HepG2 (cell line): Measurements from ENCODE around the gene RBPJ. TPM values are rescaled to one million over a fixed set of nuclear protein-coding genes. Genes with fewer than 3 reads are reported as not detected.

Experiments
- ATAC-seq: fragments of 200-7000 bp; cut with Tn5 transposase; 3 replicates; pipeline ENCODE4 v1.9.1; 2020; ENCODE audit warnings: mild to moderate bottlenecking, moderate library complexity
- BruUV-seq: library from RNA; stranded (reverse); fragments of 400-500 nt; replicated peaks from 2 replicates; lab custom pipeline; 2021; lab: Mats Ljungman, UMichigan
- CTCF ChIA-PET: fragments of 300-600 bp; formaldehyde crosslinking; extraction: SDS; loops from one replicate; lab custom pipeline; 2021; ENCODE audit warnings: low total read pairs, inconsistent platforms, low intra/inter-chr PET ratio; lab: Yijun Ruan, JAX
- POLR2A ChIA-PET: fragments of 350-600 bp; sonication (Branson Sonifier 250); formaldehyde crosslinking; loops from one replicate; lab custom pipeline; 2020; ENCODE audit warnings: antibody characterized with exemption, inconsistent platforms; lab: Yijun Ruan, JAX
- DNase-seq: peaks from one replicate; pipeline ENCODE4 v3.0.0-alpha.2; 2015; ENCODE audit warnings: low spot score
- FAIRE-seq: peaks from 3 replicates; lab custom pipeline; 2011; peaks lifted over from hg19 to GRCh38; lab: Jason Lieb, UNC
- H2AFZ ChIP-seq: one replicate; pipeline ENCODE4 v1.6.1; 2011; ENCODE audit warnings: low read length, inconsistent platforms
- H3K27ac ChIP-seq: fragments of 300-600 bp; 3 replicates; pipeline ENCODE4 v1.8.0; 2011; ENCODE audit warnings: mixed run types, mild to moderate bottlenecking, mixed read lengths, low read length, inconsistent platforms; ENCODE audit not compliant: insufficient read depth; ENCODE audit errors: extremely low read length
- H3K27me3 ChIP-seq, 2 experiments: fragments of 200-600 bp in 1 of 2; 2 replicates in 1 of 2; 3 replicates in 1 of 2; pipeline versions ENCODE4 v1.6.0 to v1.8.0; 2011; ENCODE audit warnings: low read length in 2 of 2, mild to moderate bottlenecking in 2 of 2, moderate library complexity in 2 of 2, inconsistent platforms in 1 of 2; ENCODE audit not compliant: insufficient read depth in 2 of 2, control insufficient read depth in 1 of 2
- H3K36me3 ChIP-seq, 2 experiments: fragments of 200-600 bp in 1 of 2; replicated peaks in 1 of 2; 2 replicates in 1 of 2; 3 replicates in 1 of 2; pipeline versions ENCODE4 v1.5.1 to v1.8.0; 2011; ENCODE audit warnings: low read length in 2 of 2, inconsistent platforms in 1 of 2; ENCODE audit not compliant: insufficient read depth in 2 of 2, control insufficient read depth in 1 of 2
- H3K4me1 ChIP-seq: 2 replicates; pipeline ENCODE4 v1.5.1; 2012; ENCODE audit warnings: low read length, inconsistent platforms; ENCODE audit not compliant: insufficient read depth
- H3K4me2 ChIP-seq: 2 replicates; pipeline ENCODE4 v1.6.0; 2011; ENCODE audit warnings: low read depth, low read length, inconsistent platforms
- H3K4me3 ChIP-seq, 3 experiments: fragments of 200-600 bp in 1 of 3; sonication (generic), shearing (Covaris generic) in 1 of 3; replicated peaks in 1 of 3; 2 replicates each; pipeline ENCODE4 v1.5.1; 2011 to 2016; ENCODE audit warnings: low read length in 3 of 3, inconsistent platforms in 2 of 3, low read depth in 2 of 3, mild to moderate bottlenecking in 2 of 3, control low read depth in 1 of 3, mixed read lengths in 1 of 3; ENCODE audit not compliant: insufficient read depth in 1 of 3
- H3K79me2 ChIP-seq: one replicate; pipeline ENCODE4 v1.6.1; 2011; ENCODE audit warnings: low read length, inconsistent platforms; ENCODE audit not compliant: insufficient read depth
- H3K9ac ChIP-seq: 2 replicates; pipeline ENCODE4 v1.6.0; 2011; ENCODE audit warnings: mild to moderate bottlenecking, low read depth, low read length, inconsistent platforms; ENCODE audit not compliant: insufficient read depth
- H3K9me3 ChIP-seq: 2 replicates; pipeline ENCODE4 v1.5.1; 2012; ENCODE audit warnings: mild to moderate bottlenecking, low read length
- H4K20me1 ChIP-seq: 2 replicates; pipeline ENCODE4 v1.6.0; 2011; ENCODE audit warnings: inconsistent platforms, mild to moderate bottlenecking, low read length, moderate library complexity; ENCODE audit not compliant: insufficient read depth
- GABPA ChIP-seq, 2 experiments: IDR thresholded peaks; 2 replicates each; pipeline ENCODE4 v1.6.1; 2011 to 2016; ENCODE audit warnings: low read depth in 2 of 2, low read length in 1 of 2, missing biosample characterization in 1 of 2, missing genetic modification characterization in 1 of 2
- MXD4 ChIP-seq: IDR thresholded peaks from 2 replicates; pipeline ENCODE4 v1.6.1; 2016; ENCODE audit warnings: mild to moderate bottlenecking, missing biosample characterization, missing genetic modification reagents
- SMAD9 ChIP-seq: sonication (generic); formaldehyde crosslinking; IDR thresholded peaks from 2 replicates; pipeline ENCODE4 v1.5.1; 2020; ENCODE audit warnings: mild to moderate bottlenecking, missing genetic modification reagents
- SMARCE1 ChIP-seq: fragments of 450-650 bp; IDR thresholded peaks from 2 replicates; pipeline ENCODE4 v1.6.1; 2017; ENCODE audit warnings: borderline replicate concordance
- SP4 ChIP-seq: sonication (generic); formaldehyde crosslinking; IDR thresholded peaks from 2 replicates; pipeline ENCODE4 v1.8.1; 2023; ENCODE audit warnings: mild to moderate bottlenecking, missing genetic modification reagents
- ZBED4 ChIP-seq: sonication (generic); formaldehyde crosslinking; IDR thresholded peaks from 2 replicates; pipeline ENCODE4 v1.4.0; 2020; ENCODE audit warnings: missing genetic modification reagents, borderline replicate concordance
- ZNF333 ChIP-seq: sonication (generic); formaldehyde crosslinking; IDR thresholded peaks from 2 replicates; pipeline ENCODE4 v1.4.0; 2020; ENCODE audit warnings: mild to moderate bottlenecking, missing genetic modification reagents, borderline replicate concordance
- ZNF484 ChIP-seq: sonication (generic); formaldehyde crosslinking; IDR thresholded peaks from 2 replicates; pipeline ENCODE4 v1.5.1; 2020; ENCODE audit warnings: mild to moderate bottlenecking, low read depth, missing genetic modification reagents, borderline replicate concordance
- ZNF543 ChIP-seq: sonication (generic); formaldehyde crosslinking; IDR thresholded peaks from 2 replicates; pipeline ENCODE4 v1.4.0; 2020; ENCODE audit warnings: mild to moderate bottlenecking, missing genetic modification reagents
- ZNF605 ChIP-seq: sonication (generic); formaldehyde crosslinking; IDR thresholded peaks from 2 replicates; pipeline ENCODE4 v1.8.0; 2022; ENCODE audit warnings: mild to moderate bottlenecking, missing genetic modification reagents
- WGBS: methylation state at CpG from one replicate; pipeline ENCODE4 v1.1.6; 2017; ENCODE audit warnings: low lambda C conversion rate; 5-methylcytosine and 5-hydroxymethylcytosine counted together
- in situ Hi-C: cut with HindIII; loops from 2 replicates; pipeline ENCODE4 v1.10.0; 2017; ENCODE audit warnings: low pct_unique_long_range_greater_than_20kb; ENCODE audit not compliant: extremely low pct_ligation_motif_present
- intact Hi-C: fragments of 100-400 bp; cut with micrococcal nuclease; formaldehyde crosslinking; loops from one replicate; pipeline ENCODE4 v1.10.0; 2022; ENCODE audit not compliant: unreplicated experiment
- polyA plus RNA-seq, 8 experiments: library from polyadenylated mRNA; depleted of rRNA in 3 of 8; stranded (reverse) in 7 of 8; unstranded in 1 of 8; fragments of >200 nt; fragmentation: Illumina TruSeq in 4 of 8; extraction: Trizol in 4 of 8; gene quantifications; 2 replicates each; pipeline versions ENCODE4 v1.2.1 to v1.2.3, GENCODE V29; 2011 to 2016; ENCODE audit warnings: low read depth in 4 of 8, missing spikeins in 1 of 8, mixed read lengths in 1 of 8; ENCODE audit not compliant: insufficient read depth in 1 of 8
- total RNA-seq, 5 experiments: library from RNA; depleted of rRNA; stranded (reverse); fragments of >200 nt; fragmentation: Illumina TruSeq; extraction: Trizol; gene quantifications; 2 replicates each; pipeline ENCODE4 v1.2.3, GENCODE V29; 2016; ENCODE audit warnings: low read depth in 1 of 5
- TF ChIP-seq, protein P1 (sequence below): sonication (generic); formaldehyde crosslinking; IDR thresholded peaks from 2 replicates; pipeline ENCODE4 v1.8.1; 2023; ENCODE audit warnings: mild to moderate bottlenecking, missing genetic modification reagents
- TF ChIP-seq, protein P2 (sequence below): sonication (generic); formaldehyde crosslinking; IDR thresholded peaks from 2 replicates; pipeline ENCODE4 v1.4.0; 2020; ENCODE audit warnings: missing genetic modification reagents

Gene RBPJ
- total and polyA plus RNA-seq, 2 of the 13 experiments (the other 11 are each of a cell fraction or from before 2014, with no cell fraction given) = 25.9 to 33.2 TPM

- TF ChIP-seq ZBED4 (CRISPR knock-in tag) = no peak
- no peak for TF ChIP-seq ZNF543 (CRISPR knock-in tag)
- TF ChIP-seq SMAD9 = no peak
- TF ChIP-seq SP4 (CRISPR knock-in tag) = no peak
- TF ChIP-seq ZNF333 (CRISPR knock-in tag) = no peak
- TF ChIP-seq, protein P1, sequence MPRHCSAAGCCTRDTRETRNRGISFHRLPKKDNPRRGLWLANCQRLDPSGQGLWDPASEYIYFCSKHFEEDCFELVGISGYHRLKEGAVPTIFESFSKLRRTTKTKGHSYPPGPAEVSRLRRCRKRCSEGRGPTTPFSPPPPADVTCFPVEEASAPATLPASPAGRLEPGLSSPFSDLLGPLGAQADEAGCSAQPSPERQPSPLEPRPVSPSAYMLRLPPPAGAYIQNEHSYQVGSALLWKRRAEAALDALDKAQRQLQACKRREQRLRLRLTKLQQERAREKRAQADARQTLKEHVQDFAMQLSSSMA = no peak
Observed at GRCh38 chr4:26484032-26484515, 163.3 kb downstream of the RBPJ start (continued).

DNA sequence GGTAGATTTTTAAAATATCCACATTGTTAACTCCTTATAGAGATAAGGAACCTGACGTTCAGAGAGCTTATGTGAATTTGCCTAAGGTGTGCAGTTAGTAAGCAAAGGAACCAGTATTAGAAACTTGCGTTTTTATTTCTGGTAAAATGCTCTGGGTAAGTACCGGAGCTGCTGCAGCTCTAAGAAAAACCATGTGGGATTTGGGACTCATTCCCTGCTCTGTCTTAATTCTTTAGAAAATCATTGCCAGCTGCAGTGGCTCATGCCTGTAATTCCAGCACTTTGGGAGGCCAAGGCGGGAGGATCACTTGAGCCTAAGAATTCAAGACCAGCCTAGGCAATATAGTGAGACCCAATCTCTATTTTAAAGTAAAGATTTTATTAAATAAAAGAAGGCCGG is 163.7 kb downstream of the RBPJ start:
- H3K4me2 ChIP-seq = no peak overlapping the region
- H3K27me3 ChIP-seq = peaks cover 0 to 11% of the 10 kb centered on the region in 2 experiments; a peak in 3 of 5 replicates
- no peak overlapping the region for H2AFZ ChIP-seq
- H3K9ac ChIP-seq = no peak overlapping the region
- no peak for ATAC-seq
- no TSS peak for BruUV-seq
- DNase-seq = no peak
- H3K9me3 ChIP-seq = no peaks in the 10 kb centered on the region
- CTCF ChIA-PET = no interaction called here
- H3K4me3 ChIP-seq = no peak overlapping the region
- POLR2A ChIA-PET = no interaction called here
- no peaks in the 10 kb centered on the region for H4K20me1 ChIP-seq
- intact Hi-C loops (no loop called here), in situ Hi-C loops (no loop called here)
- H3K79me2 ChIP-seq = no peaks in the 10 kb centered on the region
- no peak overlapping the region for H3K27ac ChIP-seq
- whole genome bisulfite sequencing = 58% methylated on average over 5 of the region's 5 CpGs
- no peak for FAIRE-seq
- H3K36me3 ChIP-seq = no peaks in the 10 kb centered on the region
- H3K4me1 ChIP-seq = no peaks in the 10 kb centered on the region
- TF ChIP-seq ZNF605 (CRISPR knock-in tag) = no peak
- TF ChIP-seq, protein P2, sequence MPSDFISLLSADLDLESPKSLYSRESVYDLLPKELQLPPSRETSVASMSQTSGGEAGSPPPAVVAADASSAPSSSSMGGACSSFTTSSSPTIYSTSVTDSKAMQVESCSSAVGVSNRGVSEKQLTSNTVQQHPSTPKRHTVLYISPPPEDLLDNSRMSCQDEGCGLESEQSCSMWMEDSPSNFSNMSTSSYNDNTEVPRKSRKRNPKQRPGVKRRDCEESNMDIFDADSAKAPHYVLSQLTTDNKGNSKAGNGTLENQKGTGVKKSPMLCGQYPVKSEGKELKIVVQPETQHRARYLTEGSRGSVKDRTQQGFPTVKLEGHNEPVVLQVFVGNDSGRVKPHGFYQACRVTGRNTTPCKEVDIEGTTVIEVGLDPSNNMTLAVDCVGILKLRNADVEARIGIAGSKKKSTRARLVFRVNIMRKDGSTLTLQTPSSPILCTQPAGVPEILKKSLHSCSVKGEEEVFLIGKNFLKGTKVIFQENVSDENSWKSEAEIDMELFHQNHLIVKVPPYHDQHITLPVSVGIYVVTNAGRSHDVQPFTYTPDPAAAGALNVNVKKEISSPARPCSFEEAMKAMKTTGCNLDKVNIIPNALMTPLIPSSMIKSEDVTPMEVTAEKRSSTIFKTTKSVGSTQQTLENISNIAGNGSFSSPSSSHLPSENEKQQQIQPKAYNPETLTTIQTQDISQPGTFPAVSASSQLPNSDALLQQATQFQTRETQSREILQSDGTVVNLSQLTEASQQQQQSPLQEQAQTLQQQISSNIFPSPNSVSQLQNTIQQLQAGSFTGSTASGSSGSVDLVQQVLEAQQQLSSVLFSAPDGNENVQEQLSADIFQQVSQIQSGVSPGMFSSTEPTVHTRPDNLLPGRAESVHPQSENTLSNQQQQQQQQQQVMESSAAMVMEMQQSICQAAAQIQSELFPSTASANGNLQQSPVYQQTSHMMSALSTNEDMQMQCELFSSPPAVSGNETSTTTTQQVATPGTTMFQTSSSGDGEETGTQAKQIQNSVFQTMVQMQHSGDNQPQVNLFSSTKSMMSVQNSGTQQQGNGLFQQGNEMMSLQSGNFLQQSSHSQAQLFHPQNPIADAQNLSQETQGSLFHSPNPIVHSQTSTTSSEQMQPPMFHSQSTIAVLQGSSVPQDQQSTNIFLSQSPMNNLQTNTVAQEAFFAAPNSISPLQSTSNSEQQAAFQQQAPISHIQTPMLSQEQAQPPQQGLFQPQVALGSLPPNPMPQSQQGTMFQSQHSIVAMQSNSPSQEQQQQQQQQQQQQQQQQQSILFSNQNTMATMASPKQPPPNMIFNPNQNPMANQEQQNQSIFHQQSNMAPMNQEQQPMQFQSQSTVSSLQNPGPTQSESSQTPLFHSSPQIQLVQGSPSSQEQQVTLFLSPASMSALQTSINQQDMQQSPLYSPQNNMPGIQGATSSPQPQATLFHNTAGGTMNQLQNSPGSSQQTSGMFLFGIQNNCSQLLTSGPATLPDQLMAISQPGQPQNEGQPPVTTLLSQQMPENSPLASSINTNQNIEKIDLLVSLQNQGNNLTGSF = no peak
- TF ChIP-seq GABPA (IDR thresholded peaks at IDR 0.05; ENCODE audit: low read depth, low read length) = no peak
- TF ChIP-seq GABPA (CRISPR knock-in tag; IDR thresholded peaks at IDR 0.05; ENCODE audit: low read depth) = no peak
- TF ChIP-seq SMARCE1 = no peak
- TF ChIP-seq MXD4 (CRISPR knock-in tag) = no peak
- TF ChIP-seq ZNF484 (CRISPR knock-in tag) = no peak
